Activated T-helper 1 cell treated with anti-CD3 and anti-CD28 coated beads, Interleukin-2, amount 50 U/mL, for 16 hours (primary cell): ENCODE data around the gene LSM11.
"Not testable (repeated sequence)": the region's sequence is repeated elsewhere in the genome, so short reads cannot be mapped to it uniquely, and the experiment has no call there.

Experiments used
- DNase-seq, 2 donors: peaks; one replicate each; pipeline ENCODE4 v3.0.0-alpha.2; 2020; ENCODE audit warnings: low read depth in 1 of 2, low spot score in 1 of 2

The LSM11 gene

DNA sequence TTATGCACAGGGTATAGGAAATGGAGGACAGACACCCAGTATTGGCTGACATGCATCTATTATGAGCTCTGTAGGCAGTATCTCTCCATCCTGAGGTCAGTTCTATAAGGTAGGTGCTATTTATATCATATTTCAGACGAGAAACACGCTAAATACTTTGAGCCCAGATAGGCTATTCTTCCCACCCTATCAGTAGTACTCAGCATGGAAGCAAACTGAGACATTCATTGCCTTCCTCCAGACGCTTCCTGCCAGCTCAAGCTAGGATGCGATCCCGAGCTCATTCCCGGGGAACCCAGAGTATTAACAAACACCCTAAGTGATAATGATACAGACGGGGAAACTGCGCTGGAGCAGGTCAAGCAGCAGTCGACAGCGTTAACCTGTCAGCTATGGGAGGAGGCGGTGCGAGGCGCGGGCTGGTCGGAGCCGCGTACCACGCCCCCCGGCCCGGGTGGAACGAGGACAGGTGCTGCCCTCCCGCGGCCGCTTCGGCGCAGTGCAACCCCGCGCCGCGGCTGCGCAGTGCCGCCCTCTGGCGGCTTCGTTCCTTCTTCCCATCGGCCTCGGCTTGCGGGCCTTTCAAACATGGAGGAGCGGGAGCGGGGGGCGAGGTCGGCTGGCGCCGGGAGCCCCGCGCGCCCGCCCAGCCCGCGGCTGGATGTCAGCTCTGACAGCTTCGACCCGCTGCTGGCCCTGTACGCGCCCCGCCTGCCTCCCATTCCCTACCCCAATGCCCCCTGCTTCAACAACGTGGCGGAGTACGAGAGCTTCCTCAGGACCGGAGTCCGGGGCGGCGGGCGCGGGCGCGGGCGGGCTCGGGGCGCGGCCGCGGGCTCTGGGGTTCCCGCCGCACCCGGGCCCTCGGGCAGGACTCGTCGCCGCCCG lies at the start of gene LSM11:
TSS of gene LSM11 (plus strand) at position 550 of the 888 bp plus-strand sequence. CDS start at position 589, 39 bp downstream.
- DNase-seq: peak; percentile 86

DNA sequence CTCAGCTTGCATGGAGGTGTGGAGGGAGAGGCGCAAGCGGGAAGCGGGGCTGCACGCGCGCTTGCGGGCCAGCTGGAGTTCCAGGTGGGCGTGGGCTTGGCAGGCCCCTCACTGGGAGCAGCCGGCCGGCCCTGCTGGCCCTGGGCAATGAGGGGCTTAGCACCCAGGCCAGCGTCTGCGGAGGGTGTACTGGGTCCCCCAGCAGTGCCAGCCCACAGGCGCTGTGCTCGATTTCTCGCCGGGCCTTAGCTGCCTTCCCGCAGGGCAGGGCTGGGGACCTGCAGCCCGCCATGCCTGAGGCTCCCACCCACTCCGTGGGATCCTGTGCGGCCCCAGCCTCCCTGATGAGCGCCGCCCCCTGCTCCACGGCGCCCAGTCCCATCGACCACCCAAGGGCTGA lies 49.7 kb upstream of the LSM11 start:
- not testable (repeated sequence) for DNase-seq

DNA sequence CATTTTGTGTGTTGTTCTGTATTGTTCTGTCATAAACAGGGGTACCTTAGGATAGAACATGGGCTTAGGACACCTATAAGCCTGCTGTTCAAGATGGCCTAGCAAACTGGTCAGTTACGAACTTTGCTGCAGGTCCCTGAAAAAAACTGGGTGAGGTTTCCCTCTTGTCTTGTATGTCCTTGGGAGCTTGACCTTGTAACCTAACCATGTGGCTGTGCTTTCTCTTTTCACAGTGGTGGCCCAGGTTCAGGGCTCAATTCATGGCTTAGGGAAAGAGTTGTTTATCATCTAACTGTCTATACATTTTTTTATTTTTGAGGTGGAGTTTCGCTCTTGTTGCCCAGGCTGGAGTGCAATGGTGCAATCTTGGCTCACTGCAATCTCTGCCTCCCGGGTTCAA lies 47.4 kb upstream of the LSM11 start:
- not testable (repeated sequence) for DNase-seq

DNA sequence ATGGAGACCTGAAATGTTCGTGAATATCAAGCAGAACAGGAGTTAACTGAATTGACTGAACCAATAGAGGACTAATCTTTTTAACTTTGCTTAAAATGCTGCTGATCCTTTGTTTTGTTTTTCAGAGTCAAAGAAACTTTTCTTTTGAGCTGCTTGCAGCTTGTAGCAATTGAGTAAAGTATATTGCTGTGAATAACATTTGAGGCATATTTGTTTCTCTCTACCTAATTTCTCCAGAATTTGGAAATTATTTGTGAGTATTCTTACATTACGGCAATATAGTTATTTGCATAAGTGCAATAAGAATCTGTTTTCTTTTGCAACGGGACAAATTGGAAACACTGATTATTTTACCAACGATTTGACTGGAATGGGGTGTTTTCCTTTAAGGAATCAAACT lies 44.8 kb upstream of the LSM11 start:
- DNase-seq: not testable (repeated sequence)

DNA sequence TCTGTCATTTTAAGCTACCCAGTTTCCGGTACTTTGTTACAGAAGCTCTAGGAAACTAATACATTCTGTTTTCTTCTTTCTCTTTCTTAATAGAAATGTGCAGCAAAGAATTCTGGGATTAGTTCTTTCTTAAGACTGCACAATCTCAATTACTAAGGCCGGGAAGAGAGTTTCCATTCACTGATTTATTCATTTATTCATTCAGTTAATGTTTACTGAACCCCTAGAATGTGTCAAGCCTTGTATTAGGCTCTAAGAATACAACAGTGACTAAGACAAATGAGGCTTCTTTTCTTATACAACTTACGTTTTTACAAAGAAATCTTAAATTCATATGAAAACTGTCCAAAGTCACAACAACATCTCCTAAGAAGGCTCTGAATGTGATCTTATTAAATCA lies 39.8 kb upstream of the LSM11 start:
- DNase-seq: no peak

DNA sequence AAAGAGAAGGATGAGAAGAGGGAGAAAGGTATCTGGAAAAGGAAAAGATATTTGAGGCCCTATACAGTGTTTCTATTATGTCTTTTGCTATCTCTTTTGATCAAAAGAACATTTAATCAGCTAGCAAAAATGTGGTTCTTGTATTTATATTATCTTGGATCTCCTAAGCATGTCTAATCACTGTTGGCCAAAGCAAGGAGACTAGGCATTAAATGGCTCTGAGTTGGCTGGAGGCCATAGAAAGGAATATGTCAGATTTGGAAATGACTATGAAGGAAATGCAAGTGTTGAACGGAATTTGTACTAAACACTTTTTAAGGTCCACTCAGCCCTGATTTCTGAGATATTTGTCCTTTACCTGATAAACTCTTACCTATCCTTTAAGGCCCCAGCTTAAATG lies 34.6 kb upstream of the LSM11 start:
- DNase-seq: no peak

DNA sequence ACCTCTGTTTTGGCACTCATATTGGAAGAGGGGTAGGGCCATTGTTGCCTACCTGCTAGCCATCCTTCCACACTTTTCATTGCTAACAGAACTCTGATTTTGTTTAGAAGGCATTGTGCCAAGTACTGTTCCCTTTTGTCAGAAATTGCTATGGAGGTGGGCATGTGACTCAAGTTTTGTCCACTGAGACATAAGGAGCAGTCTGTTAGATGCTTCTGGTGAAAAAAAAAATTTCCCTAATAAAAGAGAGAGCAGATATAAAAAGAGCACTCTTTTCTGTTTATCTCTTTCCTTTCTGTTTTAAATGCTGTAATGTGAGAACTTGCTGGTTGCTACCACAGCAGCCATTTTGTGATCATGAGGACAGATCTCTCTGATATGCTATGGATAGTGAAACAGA lies 34.2 kb upstream of the LSM11 start:
- DNase-seq: no peak

DNA sequence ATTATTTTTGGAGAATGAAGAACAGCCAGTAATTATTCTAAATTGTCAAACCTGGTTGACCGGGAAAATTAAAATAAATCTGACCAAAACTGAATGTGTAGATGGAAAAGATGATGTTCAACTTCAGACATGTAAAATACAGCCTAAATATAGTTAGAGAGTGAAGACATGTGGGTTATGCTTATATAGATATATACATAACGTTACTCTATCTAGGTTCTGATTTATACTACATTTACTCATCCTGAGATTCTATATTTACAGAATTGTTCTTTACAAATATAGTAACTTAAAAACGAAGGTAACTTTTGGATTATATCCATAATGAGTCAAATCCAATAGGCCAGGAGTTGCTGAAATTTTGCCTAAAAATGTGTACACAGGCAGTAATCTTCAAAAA lies 33.1 kb upstream of the LSM11 start:
- no peak for DNase-seq

DNA sequence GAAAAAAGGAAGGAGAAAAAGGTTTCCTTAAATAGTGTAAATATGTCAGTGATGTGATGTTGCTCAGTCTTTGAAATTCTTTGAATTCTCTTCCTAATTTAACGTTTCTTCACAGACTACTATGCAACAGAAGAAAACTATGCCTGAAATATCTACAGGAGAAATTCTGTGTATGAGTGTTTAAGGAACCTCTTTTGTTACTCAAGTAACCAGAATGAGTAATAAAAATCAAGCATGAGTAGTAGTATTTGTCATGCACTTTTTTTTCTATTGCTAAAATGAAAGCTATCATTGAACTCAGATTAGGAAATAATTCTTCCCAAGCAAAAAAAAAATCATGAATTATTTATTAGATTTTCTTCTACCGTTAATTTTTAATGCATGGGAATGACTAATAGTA lies 32.6 kb upstream of the LSM11 start:
- DNase-seq: no peak

DNA sequence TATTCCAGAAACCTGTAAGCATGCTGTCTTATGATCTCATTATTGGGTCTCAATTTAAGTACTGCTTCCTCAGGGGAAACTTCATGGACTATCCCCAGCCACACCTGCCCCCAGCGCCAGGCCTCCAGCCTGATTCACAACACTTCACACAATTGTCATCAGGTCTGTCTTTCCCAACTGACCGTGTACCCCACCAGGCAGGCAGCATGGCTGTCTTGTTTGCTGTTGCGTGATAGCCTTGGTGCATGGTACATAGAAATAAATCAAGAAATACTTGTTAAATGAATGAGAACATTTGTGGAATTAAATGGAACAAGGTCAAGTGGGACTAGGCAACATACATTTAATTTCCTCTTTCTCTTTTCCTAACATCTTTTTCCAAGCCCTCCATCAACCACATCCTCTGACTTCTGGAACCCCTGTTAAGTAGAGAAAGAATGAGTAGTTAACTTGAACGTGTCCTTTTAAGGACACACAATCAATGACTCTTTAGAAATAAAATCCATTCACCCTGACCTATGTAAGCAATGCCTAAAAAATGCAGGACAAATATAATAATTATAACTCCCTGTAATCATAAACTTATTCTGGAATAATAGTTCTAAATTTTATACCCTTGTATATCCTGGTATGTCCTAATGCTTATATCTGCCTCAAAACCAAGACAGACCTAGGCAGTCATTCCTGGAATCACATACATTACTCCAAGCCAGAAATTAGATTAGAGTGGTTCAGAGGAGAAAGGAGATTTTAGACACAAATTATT lies 29.5 kb upstream of the LSM11 start:
- no peak for DNase-seq

DNA sequence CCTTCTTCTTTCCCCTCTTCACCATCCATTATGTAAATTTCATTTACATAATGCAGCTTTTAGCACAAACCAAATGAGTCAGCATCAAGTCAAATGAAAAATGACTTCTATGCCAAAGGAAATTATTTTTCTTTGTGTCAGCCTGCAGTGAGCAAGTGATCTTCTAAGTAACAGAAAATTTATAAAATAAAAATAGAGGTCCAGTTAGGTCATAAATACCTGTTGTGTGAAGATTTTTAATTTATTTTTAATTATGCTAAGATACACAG lies 29.0 kb upstream of the LSM11 start:
- DNase-seq: no peak

DNA sequence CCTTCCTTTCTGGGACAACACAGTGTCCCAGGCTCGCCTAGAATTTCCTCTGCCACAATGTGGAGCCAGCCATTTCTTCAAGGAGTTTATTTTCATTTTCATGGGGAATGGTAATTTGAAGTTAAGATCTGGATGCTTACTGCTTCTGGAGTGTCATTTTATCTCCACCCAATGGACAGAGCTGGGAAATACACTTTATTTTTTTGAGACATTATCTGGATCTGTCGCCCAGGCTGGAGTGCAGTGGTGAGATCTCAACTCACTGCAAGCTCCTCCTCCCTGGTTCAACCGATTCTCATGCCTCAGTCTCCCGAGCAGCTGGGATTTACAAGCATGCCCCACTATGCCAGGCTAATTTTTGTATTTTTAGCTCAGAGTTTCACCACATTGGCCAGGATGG lies 25.0 kb upstream of the LSM11 start:
- DNase-seq: no peak

DNA sequence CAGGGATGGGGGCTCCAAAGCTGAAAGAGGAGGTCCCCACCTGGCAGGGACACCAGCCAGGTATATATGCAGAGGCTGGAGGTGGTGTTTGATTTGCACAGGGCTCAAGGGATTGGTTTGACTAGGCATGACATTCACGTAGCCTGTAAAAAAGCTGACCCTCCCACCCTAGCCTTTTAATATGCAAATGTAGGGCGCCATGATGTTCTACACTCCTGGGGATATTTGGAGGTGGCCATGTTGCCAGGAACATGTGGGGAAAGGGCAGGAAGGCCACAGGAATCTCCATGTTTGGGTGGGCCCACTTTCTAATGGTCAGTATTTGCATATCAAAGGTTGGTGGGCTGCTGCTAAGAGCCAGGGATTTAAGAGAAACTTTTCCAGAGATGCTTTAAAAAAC lies 24.3 kb upstream of the LSM11 start:
- DNase-seq: no peak

DNA sequence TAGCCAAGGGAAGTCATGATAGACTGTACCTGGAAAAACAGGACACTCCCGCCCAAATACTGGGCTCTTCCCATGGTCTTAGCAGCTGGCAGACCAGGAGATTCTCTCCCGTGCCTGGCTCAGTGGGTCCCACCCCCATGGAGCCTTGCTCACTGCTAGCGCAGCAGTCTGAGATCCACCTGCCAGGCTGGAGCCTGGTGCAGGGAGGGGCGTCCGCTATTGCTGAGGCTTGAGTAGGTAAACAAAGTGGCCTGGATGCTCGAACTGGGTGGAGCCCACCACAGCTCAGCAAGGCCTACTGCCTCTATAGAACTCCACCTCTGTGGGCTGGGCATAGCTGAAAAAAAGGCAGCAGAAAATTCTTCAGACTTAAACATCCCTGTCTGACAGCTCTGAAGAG lies 22.4 kb upstream of the LSM11 start:
- no peak for DNase-seq

DNA sequence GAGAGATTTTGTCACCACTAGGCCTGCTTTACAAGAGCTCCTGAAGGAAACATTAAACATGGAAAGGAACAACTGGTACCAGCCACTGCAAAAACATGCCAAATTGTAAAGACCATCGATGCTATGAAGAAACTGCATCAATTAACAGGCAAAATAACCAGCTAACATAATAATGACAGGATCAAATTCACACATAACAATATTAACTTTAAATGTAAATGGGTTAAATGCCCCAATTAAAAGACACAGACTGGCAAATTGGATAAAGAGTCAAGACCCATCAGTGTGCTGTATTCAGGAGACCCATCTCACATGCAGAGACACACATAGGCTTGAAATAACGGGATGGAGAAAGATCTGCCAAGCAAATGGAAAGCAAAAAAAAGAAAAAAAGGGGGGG lies 20.6 kb upstream of the LSM11 start:
- not testable (repeated sequence) for DNase-seq

DNA sequence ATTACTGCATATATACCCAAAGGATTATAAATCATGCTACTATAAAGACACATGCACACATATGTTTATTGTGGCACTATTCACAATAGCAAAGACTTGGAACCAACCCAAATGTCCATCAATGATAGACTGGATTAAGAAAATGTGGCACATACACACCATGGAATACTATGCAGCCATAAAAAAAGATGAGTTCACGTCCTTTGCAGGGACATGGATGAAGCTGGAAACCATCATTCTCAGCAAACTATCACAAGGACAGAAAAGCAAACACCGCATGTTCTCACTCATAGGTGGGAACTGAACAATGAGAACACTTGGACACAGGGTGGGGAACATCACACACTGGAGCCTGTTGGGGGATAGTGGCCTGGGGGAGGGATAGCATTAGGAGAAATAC lies 16.9 kb upstream of the LSM11 start:
- DNase-seq: not testable (repeated sequence)

DNA sequence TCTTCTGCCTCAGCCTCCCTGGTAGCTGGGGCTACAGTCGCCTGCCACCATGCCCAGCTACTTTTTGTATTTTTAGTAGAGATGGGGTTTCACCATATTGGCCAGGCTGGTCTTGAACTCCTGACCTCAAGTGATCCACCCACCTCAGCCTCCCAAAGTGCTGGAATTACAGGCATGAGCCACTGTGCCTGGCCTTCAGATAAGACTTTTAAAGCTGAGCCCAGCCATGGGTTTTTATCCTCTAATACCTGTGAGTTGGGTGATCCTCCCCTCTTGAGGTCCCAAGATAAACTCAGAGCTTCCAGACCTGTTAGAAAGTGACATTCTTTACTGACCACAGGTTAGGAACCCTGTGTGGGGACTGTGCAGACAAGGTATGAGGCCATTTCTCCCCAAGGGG lies 15.7 kb upstream of the LSM11 start:
- not testable (repeated sequence) for DNase-seq

DNA sequence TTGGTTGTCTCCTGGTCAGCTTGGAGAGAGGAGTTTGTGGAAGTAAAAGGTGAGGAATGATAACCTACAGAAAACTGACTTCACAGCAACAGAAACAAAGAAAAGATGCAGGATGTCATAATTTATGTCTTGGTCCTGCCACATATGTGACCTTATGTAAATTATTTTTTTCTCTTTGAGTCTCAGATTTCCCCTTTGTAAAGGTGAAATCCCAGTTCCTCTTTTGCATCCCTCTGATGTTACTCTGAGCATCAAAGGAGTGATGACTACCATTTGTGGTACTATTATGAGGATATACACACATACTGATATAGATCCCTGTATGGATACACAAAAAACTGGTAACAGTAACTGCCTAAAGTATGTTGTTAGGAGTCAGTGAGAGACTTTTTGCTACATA lies 13.7 kb upstream of the LSM11 start:
- no peak for DNase-seq

DNA sequence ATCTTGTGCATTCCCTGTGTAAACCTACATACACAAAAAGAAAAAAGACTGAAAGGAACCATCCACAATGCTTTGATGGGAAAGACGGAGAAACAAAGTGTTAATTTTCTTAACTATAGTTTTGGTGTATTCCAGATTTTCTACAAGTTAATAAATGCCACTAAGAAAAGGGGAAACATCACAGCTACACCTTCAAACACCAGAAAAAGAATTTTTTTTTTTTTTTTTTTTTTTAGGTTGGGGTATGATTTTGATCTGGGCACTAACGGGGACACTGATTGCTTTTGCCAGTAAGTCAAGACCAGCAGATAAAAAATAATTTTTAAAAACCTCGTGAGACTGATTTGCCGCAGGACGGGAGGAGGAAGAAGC lies 12.6 kb upstream of the LSM11 start:
- DNase-seq: no peak

DNA sequence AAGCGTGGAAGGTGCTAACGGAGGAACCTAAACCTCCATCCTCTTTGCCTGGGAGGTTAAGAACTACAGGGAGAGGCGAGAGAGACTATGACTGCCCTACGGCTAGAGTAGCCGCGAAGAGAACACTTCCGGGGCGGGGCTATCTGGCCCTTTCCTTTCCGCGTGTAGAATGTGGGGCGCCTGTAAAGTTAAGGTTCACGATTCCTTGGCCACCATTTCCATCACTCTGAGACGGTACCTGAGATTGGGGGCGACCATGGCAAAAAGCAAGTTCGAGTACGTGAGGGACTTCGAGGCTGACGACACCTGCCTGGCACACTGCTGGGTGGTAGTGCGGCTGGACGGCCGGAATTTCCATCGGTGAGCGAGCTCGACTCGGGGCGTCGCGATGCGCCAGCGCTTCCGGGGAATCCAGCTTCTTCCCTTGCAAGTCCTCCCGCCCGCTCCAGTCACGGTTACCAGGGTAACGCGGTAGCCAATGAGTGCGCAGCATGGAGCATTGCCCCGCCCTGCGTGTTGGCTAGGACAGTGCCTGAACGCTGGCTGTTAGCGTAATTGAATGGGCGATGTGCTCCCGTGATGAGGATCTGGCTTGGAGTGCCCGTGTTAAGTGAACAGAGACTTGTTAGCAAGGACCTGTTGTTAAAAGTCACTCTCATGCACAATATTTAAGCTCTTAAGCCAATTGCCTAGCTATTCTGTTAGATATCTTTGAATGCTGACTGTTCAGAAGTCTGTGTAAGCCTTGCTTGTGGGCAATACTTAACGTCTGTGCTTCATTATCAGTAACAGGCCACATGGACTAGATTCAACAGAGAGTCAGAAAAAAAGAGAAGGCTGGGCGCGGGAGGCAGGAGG lies 12.0 kb upstream of the LSM11 start, which contains the start of gene THG1L:
TSS of gene THG1L (plus strand) at position 149 of the 858 bp plus-strand sequence. CDS start at position 170, 21 bp downstream.
- peak; percentile 96 for DNase-seq

DNA sequence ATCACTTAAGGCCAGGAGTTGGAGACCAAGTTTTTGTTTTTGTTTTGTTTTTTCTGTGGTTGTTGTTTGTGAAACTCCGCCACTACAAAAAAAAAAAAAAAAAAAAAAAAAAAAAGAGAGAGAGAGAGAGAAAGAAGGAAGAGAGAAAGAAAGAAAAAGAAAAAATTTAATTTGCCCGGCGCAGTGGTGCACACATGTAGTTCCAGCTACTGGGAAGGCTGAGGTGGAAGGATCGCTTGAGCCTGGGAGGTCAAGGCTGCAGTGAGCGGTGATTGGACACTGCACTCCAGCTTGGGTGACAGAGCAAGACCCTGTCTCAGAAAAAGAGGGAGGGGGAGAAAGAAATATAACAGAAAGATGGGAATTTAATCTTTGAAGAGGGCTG lies 11.4 kb upstream of the LSM11 start:
- DNase-seq: no peak
